Medulla oblongata (tissue), 1 donor: ENCODE results near the gene MUC2.
"Not testable (repeated sequence)": the region's sequence is repeated elsewhere in the genome, so short reads cannot be mapped to it uniquely, and the experiment has no call there.

ENCODE experiments used
- DNase-seq: peaks from one replicate; pipeline ENCODE4 v3.0.0-alpha.2; 2015; ENCODE audit errors: extremely low spot score

MUC2 gene

GRCh38 chr11:1104411-1105182 lies 29.9 kb downstream of the MUC2 start:
- DNase-seq: no peak

- no peak for DNase-seq
Observed at GRCh38 chr11:1105183-1105565, 30.5 kb downstream of the MUC2 start.

GRCh38 chr11:1106387-1106786 lies 31.7 kb downstream of the MUC2 start:
- DNase-seq: no peak

- no peak for DNase-seq
Observed at GRCh38 chr11:1107316-1108245, 32.9 kb downstream of the MUC2 start.

GRCh38 chr11:1108246-1108900 lies 33.7 kb downstream of the MUC2 start:
- DNase-seq: no peak

- DNase-seq: no peak
Observed at GRCh38 chr11:1109101-1109917, 34.6 kb downstream of the MUC2 start.

GRCh38 chr11:1109918-1110705 lies 35.4 kb downstream of the MUC2 start:
- DNase-seq: no peak

- DNase-seq: no peak
Observed at GRCh38 chr11:1111545-1112212, 37.0 kb downstream of the MUC2 start.

GRCh38 chr11:1112351-1113191 lies 37.9 kb downstream of the MUC2 start:
- DNase-seq: no peak

GRCh38 chr11:1113405-1114201 lies 38.9 kb downstream of the MUC2 start:
- no peak for DNase-seq

- DNase-seq: not testable (repeated sequence)
Observed at GRCh38 chr11:1115292-1115691, 40.6 kb downstream of the MUC2 start.

GRCh38 chr11:1116104-1116503 lies 41.4 kb downstream of the MUC2 start:
- DNase-seq: no peak

- DNase-seq: no peak
Observed at GRCh38 chr11:1116666-1117390, 42.2 kb downstream of the MUC2 start.

- no peak for DNase-seq
Observed at GRCh38 chr11:1117992-1118391, 43.3 kb downstream of the MUC2 start.

GRCh38 chr11:1118755-1119603 lies 44.3 kb downstream of the MUC2 start:
- no peak for DNase-seq

GRCh38 chr11:1119604-1120146 lies 45.0 kb downstream of the MUC2 start:
- no peak for DNase-seq
